SK-N-MC (cell line): ENCODE results near the gene TIMM8B.
A peak's percentile ranks its signal among the peaks of the same experiment; 100 is the strongest.

Source experiments
- EZH2 ChIP-seq: fragments of 200-600 bp; sonication (generic); IDR thresholded peaks from one replicate; pipeline ENCODE4 v1.6.1; 2017; ENCODE audit warnings: antibody characterized with exemption
- FOXP2 ChIP-seq: optimal IDR thresholded peaks from 2 replicates; pipeline ENCODE3; 2011; ENCODE audit warnings: mild to moderate bottlenecking, moderate library complexity; ENCODE audit not compliant: insufficient read depth; ENCODE audit errors: extremely low read length, control extremely low read depth
- POLR2AphosphoS5 ChIP-seq: IDR thresholded peaks from 2 replicates; pipeline ENCODE4 v1.6.1; 2012; ENCODE audit warnings: mild to moderate bottlenecking, low read depth, low read length, borderline replicate concordance

- TF ChIP-seq EZH2 (no peak), POLR2AphosphoS5 (peak; percentile 72; the same call in 1 of the 2 replicates), FOXP2 (no peak)
These were observed 12.4 kb downstream of the TIMM8B start, which contains the start of the genes NKAPD1 and PIH1D2 for GRCh38 chr11:112073941-112074811.
